Stimulated activated CD8-positive, alpha-beta memory T cell treated with anti-CD3 and anti-CD28 coated beads, Interleukin-12 subunit alpha, Interleukin-12 subunit beta, amount 100 ng/mL, for 4 hours (primary cell): ENCODE measurements around the gene TNNI3K.

Experiments
- DNase-seq: peaks from one replicate; pipeline ENCODE4 v3.0.0-alpha.2; 2020; ENCODE audit warnings: low read depth

TNNI3K gene

GRCh38 chr1:74504125-74504932 lies 269.1 kb downstream of the TNNI3K start:
- DNase-seq, result no peak

GRCh38 chr1:74504933-74505512 lies 269.8 kb downstream of the TNNI3K start:
- no peak for DNase-seq

- DNase-seq, result no peak
Measured at GRCh38 chr1:74505928-74506710, 270.9 kb downstream of the TNNI3K start.

DNA sequence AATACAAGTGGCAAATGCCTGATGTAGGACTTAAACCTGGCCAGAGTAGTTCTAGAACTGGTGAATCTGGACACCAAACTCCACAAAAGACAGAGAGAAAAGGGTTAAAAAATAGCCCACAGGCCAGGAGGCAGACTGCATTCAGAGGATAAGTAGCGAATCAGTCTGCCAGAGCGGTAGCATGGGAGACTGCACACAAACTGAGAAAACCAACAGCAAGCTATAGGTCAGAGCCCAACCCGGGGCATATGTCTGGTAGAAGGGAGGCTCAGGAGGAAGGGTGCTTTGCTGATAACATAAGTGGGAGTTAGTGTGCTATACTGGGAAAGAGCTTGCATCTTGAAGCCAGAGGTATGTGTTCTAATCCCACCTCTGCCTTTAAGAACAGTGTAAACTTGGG lies 273.3 kb downstream of the TNNI3K start:
- DNase-seq, result no peak

DNA sequence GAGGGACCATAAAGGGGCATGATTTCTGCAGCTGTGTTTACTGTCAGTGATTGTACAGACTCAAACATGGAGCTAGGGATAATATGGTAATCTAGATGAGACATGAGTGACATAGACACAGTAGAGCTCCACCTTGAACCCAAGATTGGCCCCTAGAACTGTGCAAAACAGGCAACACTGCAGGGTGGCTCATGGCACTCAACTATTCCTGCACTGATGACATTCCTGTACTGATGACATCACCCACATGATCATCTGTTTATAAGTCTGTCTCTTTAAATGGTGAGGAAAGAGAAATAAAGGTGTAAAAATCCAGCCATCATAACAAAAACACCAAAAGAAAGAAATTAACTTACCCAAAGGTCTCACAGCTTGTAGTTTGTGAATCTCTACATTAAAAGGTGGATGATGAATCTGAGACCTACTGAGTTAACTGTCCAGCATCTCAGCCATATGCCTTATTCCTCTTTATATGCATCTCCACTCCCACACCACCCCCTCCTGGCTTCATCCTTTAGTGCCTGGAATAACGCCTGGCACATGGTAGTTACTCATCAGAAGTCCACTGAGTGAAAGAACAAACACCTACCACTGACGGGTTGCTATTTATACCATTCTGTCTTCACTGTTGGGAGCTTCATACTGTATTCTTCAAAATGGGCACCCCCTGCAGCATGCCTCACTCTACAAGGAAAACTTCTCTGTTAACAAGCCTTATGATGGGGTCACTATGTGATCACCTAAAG lies 277.2 kb downstream of the TNNI3K start, which contains the start of gene LRRC53:
TSS of gene LRRC53 (minus strand) at position 442 of the 746 bp plus-strand sequence. CDS start 29,262 bp downstream, outside the sequence.
- DNase-seq, result no peak

- DNase-seq, result no peak
Measured at GRCh38 chr1:74513411-74514300, 278.5 kb downstream of the TNNI3K start.

- DNase-seq, result no peak
Measured at GRCh38 chr1:74517599-74518051, 282.4 kb downstream of the TNNI3K start.

DNA sequence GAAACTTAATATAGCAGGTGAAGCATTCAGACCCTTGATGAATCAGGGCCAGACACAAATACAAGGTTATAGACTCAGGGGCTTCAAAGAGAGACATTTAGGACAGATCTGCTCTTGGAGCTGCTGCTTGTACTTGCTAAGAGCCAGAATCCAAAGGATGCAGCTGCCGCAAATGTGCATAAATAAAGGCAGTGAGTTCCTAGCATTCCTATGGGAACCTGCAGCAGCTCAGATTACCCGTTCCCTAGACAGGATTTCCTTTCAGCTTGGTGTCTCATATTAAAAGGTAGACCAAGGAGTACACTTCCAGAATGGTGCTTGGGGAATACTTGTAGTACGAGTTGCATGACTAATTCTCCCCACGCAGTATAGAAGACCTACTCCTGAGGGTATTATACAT lies 287.0 kb downstream of the TNNI3K start:
- no peak for DNase-seq

DNA sequence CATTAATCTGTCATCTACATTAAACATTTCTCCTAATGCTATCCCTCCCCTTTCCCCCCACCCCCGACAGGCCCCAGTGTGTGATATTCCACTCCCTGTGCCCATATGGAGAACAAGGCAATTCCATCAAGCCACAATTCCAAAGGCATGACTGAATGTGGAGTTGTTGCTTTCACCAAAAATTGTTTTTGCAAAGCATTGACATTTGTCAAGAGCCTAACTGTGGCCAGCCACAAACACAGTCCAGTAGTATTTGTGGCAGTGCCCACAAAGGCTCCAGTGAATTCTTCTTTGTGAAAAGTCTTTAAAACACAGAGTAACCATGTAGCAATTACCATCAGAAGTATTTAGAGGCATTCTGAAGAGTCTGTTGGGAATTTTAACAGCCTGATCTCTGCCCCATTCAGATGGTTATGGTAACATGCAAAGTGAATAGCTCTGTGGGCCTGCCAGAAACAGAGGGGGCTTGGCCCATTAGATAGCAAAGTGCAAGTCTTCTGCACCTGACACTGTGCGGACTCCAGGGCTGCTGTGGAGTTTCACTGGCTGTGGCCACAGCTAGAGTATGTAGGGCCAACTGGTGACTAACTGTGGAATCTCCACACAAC lies 288.8 kb downstream of the TNNI3K start:
- no peak for DNase-seq

GRCh38 chr1:74526708-74527107 lies 291.5 kb downstream of the TNNI3K start:
- no peak for DNase-seq

GRCh38 chr1:74528123-74528522 lies 292.9 kb downstream of the TNNI3K start:
- DNase-seq, result no peak

- DNase-seq, result no peak
Measured at GRCh38 chr1:74530892-74531291, 295.7 kb downstream of the TNNI3K start.

GRCh38 chr1:74531796-74532195 lies 296.6 kb downstream of the TNNI3K start:
- DNase-seq, result no peak

GRCh38 chr1:74534241-74534640 lies 299.1 kb downstream of the TNNI3K start:
- DNase-seq, result no peak

DNA sequence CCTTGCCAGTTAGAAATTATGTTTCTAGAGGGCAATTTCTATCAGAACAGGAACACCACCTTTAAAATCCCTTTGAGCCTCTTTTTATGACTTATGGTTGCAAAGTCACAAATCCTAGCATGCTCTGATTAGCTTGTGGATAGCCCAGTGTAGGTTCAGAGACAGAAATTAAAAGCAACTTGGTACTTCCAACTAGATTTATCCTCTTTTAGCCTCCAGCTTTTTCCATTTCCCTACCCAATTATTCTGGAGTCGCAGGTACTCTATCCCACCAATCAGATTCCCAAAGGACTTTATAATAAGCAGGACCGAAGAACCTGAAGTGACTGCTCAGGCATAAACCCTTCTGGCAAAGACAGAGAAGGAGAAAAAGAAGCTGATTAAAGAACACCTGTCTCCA lies 310.6 kb downstream of the TNNI3K start:
- DNase-seq, result no peak

DNA sequence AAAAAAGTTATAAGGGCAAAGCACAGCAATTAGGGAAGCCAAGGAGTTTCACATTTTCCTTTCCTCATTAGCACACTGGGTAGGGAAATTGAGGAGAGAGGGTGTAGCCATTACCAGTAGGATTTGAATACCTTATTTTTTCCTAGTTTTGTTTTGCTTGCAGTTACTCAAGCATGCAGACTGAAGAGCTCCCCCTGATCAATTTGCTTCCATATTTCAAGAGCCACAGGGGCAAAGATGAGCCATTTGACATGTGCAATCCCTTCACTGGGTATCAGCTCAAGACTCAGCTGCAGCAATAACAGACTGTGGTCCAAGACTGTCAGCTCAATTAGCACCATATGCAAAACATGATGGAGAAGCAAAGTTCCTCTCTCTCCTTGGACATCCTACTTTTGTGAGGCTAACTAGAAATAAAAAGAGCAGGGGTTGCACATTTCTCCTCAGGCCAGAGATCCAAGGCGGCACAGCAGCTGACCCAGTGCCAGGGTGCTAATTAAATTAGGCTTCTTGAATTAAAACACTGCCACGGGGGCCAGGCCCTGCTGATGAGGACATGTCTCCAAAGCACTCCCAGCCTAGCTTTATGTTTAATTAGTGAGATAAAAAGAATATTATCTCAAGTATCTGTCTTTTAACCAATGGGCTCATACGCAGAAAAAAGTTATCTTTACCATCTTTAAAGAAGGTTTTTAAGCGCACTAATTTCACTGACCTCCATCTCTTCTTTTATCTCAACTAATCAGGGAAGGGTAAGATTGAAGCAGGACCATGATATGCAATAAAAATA lies 314.0 kb downstream of the TNNI3K start:
- DNase-seq, result no peak

DNA sequence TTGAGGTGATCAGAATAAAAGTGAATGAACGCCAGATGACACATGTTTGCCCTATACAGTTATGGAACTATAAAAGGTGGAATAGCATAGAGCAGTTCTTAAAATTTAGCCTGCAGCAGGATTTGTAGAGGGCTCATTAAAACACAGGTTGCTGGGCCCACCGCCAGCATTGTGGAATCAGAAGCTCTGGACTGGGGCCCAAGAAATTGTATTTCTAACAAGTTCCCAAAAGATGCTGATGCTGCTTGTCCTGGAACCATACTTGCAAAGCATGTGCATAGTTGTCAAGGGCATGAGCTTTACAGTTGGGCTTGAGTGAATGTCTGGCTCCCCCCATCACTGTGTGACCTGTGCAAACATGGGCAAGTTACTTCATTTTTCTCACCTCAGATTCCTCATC lies 314.7 kb downstream of the TNNI3K start:
- no peak for DNase-seq

DNA sequence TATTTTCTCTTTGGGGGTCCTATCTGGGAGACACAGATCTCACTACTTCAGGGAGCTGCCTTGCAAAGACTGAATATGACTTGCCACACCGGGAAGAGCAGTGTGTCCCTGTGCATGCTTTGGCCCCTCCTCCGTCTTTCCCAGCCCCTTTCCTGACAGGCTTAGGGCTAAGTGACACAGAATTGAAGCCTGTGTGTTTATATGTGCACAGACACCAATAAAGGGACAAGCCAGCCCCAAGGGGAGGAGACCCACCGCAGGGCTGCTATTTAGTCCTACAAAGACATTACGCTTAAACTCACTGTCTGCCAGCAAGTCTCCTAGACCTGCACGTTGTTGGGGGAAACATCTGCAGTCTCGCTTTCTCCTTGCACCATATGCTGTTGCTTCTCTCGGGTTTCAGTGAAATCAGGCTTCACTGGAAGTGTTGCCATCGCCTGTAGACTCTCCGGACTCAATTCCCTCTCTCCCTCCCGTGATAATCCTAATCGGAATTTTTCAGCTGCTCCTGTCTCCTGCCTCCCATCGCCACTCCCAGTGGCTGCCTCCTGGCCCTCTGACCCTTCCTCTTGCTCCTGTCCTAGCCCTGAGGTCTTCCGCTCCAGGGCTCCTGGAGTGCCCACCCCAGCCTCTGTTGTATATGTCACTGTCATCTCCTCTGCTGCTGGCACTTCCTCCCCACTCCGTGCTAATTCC lies 335.8 kb downstream of the TNNI3K start:
- DNase-seq, result no peak

DNA sequence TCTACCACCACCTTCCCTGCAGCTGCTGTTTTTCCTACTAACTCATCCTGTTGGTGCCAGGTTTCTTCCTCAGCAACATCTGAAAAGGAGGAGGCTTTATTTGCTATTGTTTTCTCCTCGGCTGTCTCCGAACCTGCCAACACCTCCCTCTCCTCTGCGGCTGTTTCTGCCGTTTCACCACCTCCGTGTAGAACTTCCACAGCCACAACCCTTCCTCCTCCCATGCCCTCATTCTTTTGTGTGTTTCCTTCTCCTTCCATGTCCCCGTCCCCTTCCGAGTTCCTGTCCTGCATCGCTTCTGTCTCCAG lies 336.3 kb downstream of the TNNI3K start:
- no peak for DNase-seq
